OCI-LY7 (cell line): ENCODE measurements around the gene ARHGAP45. TPM values are rescaled to one million over a fixed set of nuclear protein-coding genes. Genes with fewer than 3 reads are reported as not detected.

ENCODE experiments used
- BruUV-seq: library from RNA; stranded (reverse); fragments of 400-500 nt; replicated peaks from 2 replicates; lab custom pipeline; 2021; lab: Mats Ljungman, UMichigan
- CTCF ChIA-PET: fragments of 300-600 bp; sonication (Branson Sonifier 250); formaldehyde crosslinking; loops from one replicate; lab custom pipeline; 2022; ENCODE audit warnings: antibody characterized with exemption; ENCODE audit not compliant: unreplicated experiment; lab: Charles Lee
- POLR2A ChIA-PET: fragments of 300-600 bp; sonication (Branson Sonifier 250); formaldehyde crosslinking; loops from one replicate; lab custom pipeline; 2022; ENCODE audit warnings: antibody characterized with exemption; lab: Charles Lee
- DNase-seq: peaks from one replicate; pipeline ENCODE4 v3.0.0-alpha.2; 2015; ENCODE audit warnings: low spot score
- H2AFZ ChIP-seq: fragments of 200-600 bp; sonication (generic), shearing (Covaris generic); 2 replicates; pipeline ENCODE4 v1.6.1; 2014; ENCODE audit warnings: mild to moderate bottlenecking, antibody characterized with exemption, low read length, moderate library complexity
- H3K27ac ChIP-seq: fragments of 200-600 bp; sonication (generic); 2 replicates; pipeline ENCODE4 v1.5.1; 2014; ENCODE audit warnings: mixed run types, low read depth, mild to moderate bottlenecking, moderate library complexity, low read length, inconsistent platforms; ENCODE audit not compliant: poor library complexity, severe bottlenecking
- H3K36me3 ChIP-seq: fragments of 200-600 bp; sonication (generic); 2 replicates; pipeline ENCODE4 v1.6.1; 2014; ENCODE audit warnings: mild to moderate bottlenecking, antibody characterized with exemption, low read length, moderate library complexity, mixed read lengths; ENCODE audit not compliant: insufficient read depth
- H3K4me1 ChIP-seq: fragments of 200-600 bp; sonication (generic); 2 replicates; pipeline ENCODE4 v1.5.1; 2014; ENCODE audit warnings: mild to moderate bottlenecking, low read length; ENCODE audit not compliant: insufficient read depth, poor library complexity, severe bottlenecking
- H3K4me2 ChIP-seq: fragments of 200-600 bp; sonication (generic); 2 replicates; pipeline ENCODE4 v1.6.1; 2014; ENCODE audit warnings: mild to moderate bottlenecking, low read length
- H3K4me3 ChIP-seq: fragments of 200-600 bp; sonication (generic); 2 replicates; pipeline ENCODE4 v1.5.1; 2014; ENCODE audit warnings: mild to moderate bottlenecking, low read depth, low read length; ENCODE audit not compliant: poor library complexity, severe bottlenecking
- H3K79me2 ChIP-seq: fragments of 200-600 bp; sonication (generic); 2 replicates; pipeline ENCODE4 v1.6.1; 2016; ENCODE audit warnings: low read depth, mild to moderate bottlenecking, low read length, moderate library complexity, mixed read lengths; ENCODE audit not compliant: insufficient read depth
- H3K9me2 ChIP-seq: fragments of 200-600 bp; sonication (generic); 2 replicates; pipeline ENCODE4 v1.6.1; 2016; ENCODE audit warnings: mild to moderate bottlenecking, low read length, mixed read lengths; ENCODE audit not compliant: insufficient read depth
- H3K9me3 ChIP-seq: fragments of 200-600 bp; sonication (generic); 2 replicates; pipeline ENCODE4 v1.6.1; 2014; ENCODE audit warnings: mild to moderate bottlenecking, mixed run types, low read length, mixed read lengths
- H4K20me1 ChIP-seq: fragments of 200-600 bp; sonication (generic); 2 replicates; pipeline ENCODE4 v1.6.1; 2014; ENCODE audit warnings: mild to moderate bottlenecking, antibody characterized with exemption, low read length, moderate library complexity, mixed read lengths; ENCODE audit not compliant: insufficient read depth
- CTCF ChIP-seq: fragments of 200-600 bp; sonication (generic); conservative IDR thresholded peaks from 2 replicates; pipeline ENCODE4 v1.5.1; 2014; ENCODE audit warnings: mild to moderate bottlenecking, antibody characterized with exemption, low read length, moderate library complexity, mixed read lengths
- EZH2phosphoT487 ChIP-seq: fragments of 200-600 bp; sonication (generic); IDR thresholded peaks from 2 replicates; pipeline ENCODE4 v1.6.1; 2018; ENCODE audit warnings: low read depth, borderline replicate concordance, mild to moderate bottlenecking, mixed run types, antibody characterized with exemption, low read length, moderate library complexity, mixed read lengths
- intact Hi-C: fragments of 100-400 bp; cut with micrococcal nuclease; formaldehyde crosslinking; loops from one replicate; pipeline ENCODE4 v1.10.0; 2022; ENCODE audit not compliant: unreplicated experiment
- total RNA-seq, 2 experiments: library from RNA; depleted of rRNA in 1 of 2; stranded (reverse); fragments of >200 nt in 1 of 2; shearing (Covaris generic) in 1 of 2; gene quantifications; 2 replicates each; pipeline ENCODE4 v1.2.3, GENCODE V29; 2014 to 2022

The ARHGAP45 gene
- total RNA-seq, 2 experiments from 2014 or later, result 135 to 143 TPM

- CTCF ChIA-PET, result no interaction called here
- Histone ChIP-seq H3K4me2 (peak overlapping the region; percentile 94), H3K9me2 (no peaks in the 10 kb centered on the region), H3K4me3 (peak overlapping the region; percentile 96), H3K27ac (no peak overlapping the region), H3K36me3 (peaks cover 62% of the 10 kb centered on the region), H2AFZ (no peak overlapping the region), H3K4me1 (peaks cover 51% of the 10 kb centered on the region), H3K79me2 (peaks cover 62% of the 10 kb centered on the region), H4K20me1 (peaks cover 10% of the 10 kb centered on the region), H3K9me3 (no peaks in the 10 kb centered on the region)
- DNase-seq, result no peak
- intact Hi-C loops, result no loop called here
- BruUV-seq, result no TSS peak
- POLR2A ChIA-PET, result no interaction called here
- TF ChIP-seq EZH2phosphoT487 (no peak), CTCF (no peak)
These were observed 48.6 kb upstream of the ARHGAP45 start for GRCh38 chr19:1018393-1018792.

GRCh38 chr19:1018932-1019615 is 47.9 kb upstream of the ARHGAP45 start:
- Histone ChIP-seq H3K36me3 (peaks cover 55% of the 10 kb centered on the region), H3K9me2 (no peaks in the 10 kb centered on the region), H4K20me1 (peaks cover 10% of the 10 kb centered on the region), H3K79me2 (peaks cover 62% of the 10 kb centered on the region), H3K9me3 (no peaks in the 10 kb centered on the region), H3K4me2 (peak overlapping the region; percentile 94), H3K27ac (peak overlapping the region; percentile 76), H2AFZ (no peak overlapping the region), H3K4me1 (peaks cover 51% of the 10 kb centered on the region), H3K4me3 (peak overlapping the region; percentile 96)
- POLR2A ChIA-PET, result interaction anchor here (0.5 to 0.6 kb wide), 2 partner anchors 13 to 171 kb away, joined by 3 read pairs; no protein-coding TSS in a partner anchor
- intact Hi-C loops, result no loop called here
- no peak for DNase-seq
- CTCF ChIA-PET, result no interaction called here
- BruUV-seq, result no TSS peak
- no peak for TF ChIP-seq EZH2phosphoT487
- no peak for TF ChIP-seq CTCF

- intact Hi-C loops, result no loop called here
- peaks cover 10% of the 10 kb centered on the region for H4K20me1 ChIP-seq
- peak overlapping the region; percentile 94 for H3K4me2 ChIP-seq
- H2AFZ ChIP-seq, result no peak overlapping the region
- BruUV-seq, result no TSS peak
- peaks cover 51% of the 10 kb centered on the region for H3K4me1 ChIP-seq
- no peaks in the 10 kb centered on the region for H3K9me2 ChIP-seq
- no peak for DNase-seq
- POLR2A ChIA-PET, result interaction anchor here (0.5 to 0.6 kb wide), 2 partner anchors 13 to 171 kb away, joined by 3 read pairs; no protein-coding TSS in a partner anchor
- CTCF ChIA-PET, result no interaction called here
- no peaks in the 10 kb centered on the region for H3K9me3 ChIP-seq
- H3K4me3 ChIP-seq, result peak overlapping the region; percentile 96
- peaks cover 62% of the 10 kb centered on the region for H3K79me2 ChIP-seq
- H3K27ac ChIP-seq, result peak overlapping the region; percentile 76
- peaks cover 50% of the 10 kb centered on the region for H3K36me3 ChIP-seq
- no peak for TF ChIP-seq CTCF
- TF ChIP-seq EZH2phosphoT487, result no peak
These were observed 47.4 kb upstream of the ARHGAP45 start for GRCh38 chr19:1019616-1019961.
